Osteocyte (in vitro differentiated cells): ENCODE measurements around the gene SLC16A5. TPM values are rescaled to one million over a fixed set of nuclear protein-coding genes. Genes with fewer than 3 reads are reported as not detected.

Experiments
- DNase-seq: peaks from one replicate; pipeline ENCODE4 v3.0.0; 2021; ENCODE audit warnings: mixed read lengths; ENCODE audit not compliant: unreplicated experiment; ENCODE audit errors: extremely low spot score
- H3K27ac Mint-ChIP-seq: one replicate; pipeline ENCODE4 v1.8.0; 2021; ENCODE audit warnings: mild to moderate bottlenecking, mixed read lengths; ENCODE audit not compliant: unreplicated experiment
- H3K27me3 Mint-ChIP-seq: one replicate; pipeline ENCODE4 v1.8.0; 2021; ENCODE audit warnings: mixed read lengths; ENCODE audit not compliant: unreplicated experiment
- H3K36me3 Mint-ChIP-seq: one replicate; pipeline ENCODE4 v1.8.0; 2021; ENCODE audit warnings: mixed read lengths; ENCODE audit not compliant: unreplicated experiment
- H3K4me1 Mint-ChIP-seq: one replicate; pipeline ENCODE4 v1.8.0; 2021; ENCODE audit warnings: mixed read lengths; ENCODE audit not compliant: unreplicated experiment
- H3K4me3 Mint-ChIP-seq: one replicate; pipeline ENCODE4 v1.8.0; 2021; ENCODE audit warnings: mild to moderate bottlenecking, moderate library complexity, mixed read lengths; ENCODE audit not compliant: unreplicated experiment
- H3K9me3 Mint-ChIP-seq: one replicate; pipeline ENCODE4 v1.8.0; 2021; ENCODE audit warnings: mixed read lengths; ENCODE audit not compliant: unreplicated experiment
- CTCF ChIP-seq: fragments of 200-600 bp; sonication (generic); IDR thresholded peaks from 2 replicates; pipeline ENCODE4 v1.5.0; 2021; ENCODE audit warnings: antibody characterized with exemption, mild to moderate bottlenecking, moderate library complexity
- total RNA-seq: library from RNA; stranded (reverse); gene quantifications from 2 replicates; pipeline ENCODE4 v1.2.1, GENCODE V29; 2021

The SLC16A5 gene
- total RNA-seq, 1 donor from 2014 or later = 7.0 TPM

GRCh38 chr17:75109407-75110233 lies 21.9 kb downstream of the SLC16A5 start, which contains the start of gene ARMC7:
ARMC7 (plus strand) TSS chr17:75109969; CDS start chr17:75110289, 320 bp downstream.
- peak within 1 kb of the TSS; percentile 83 for H3K4me3 Mint-ChIP-seq
- no peaks in the 10 kb centered on the region for H3K27me3 Mint-ChIP-seq
- TF ChIP-seq CTCF = no peak
- H3K27ac Mint-ChIP-seq = peak within 1 kb of the TSS; percentile 59
- no peaks in the 10 kb centered on the region for H3K9me3 Mint-ChIP-seq
- peaks cover 40% of the 10 kb centered on the region for H3K4me1 Mint-ChIP-seq
- DNase-seq = peak; percentile 96
- peaks cover 2% of the 10 kb centered on the region for H3K36me3 Mint-ChIP-seq

DNA sequence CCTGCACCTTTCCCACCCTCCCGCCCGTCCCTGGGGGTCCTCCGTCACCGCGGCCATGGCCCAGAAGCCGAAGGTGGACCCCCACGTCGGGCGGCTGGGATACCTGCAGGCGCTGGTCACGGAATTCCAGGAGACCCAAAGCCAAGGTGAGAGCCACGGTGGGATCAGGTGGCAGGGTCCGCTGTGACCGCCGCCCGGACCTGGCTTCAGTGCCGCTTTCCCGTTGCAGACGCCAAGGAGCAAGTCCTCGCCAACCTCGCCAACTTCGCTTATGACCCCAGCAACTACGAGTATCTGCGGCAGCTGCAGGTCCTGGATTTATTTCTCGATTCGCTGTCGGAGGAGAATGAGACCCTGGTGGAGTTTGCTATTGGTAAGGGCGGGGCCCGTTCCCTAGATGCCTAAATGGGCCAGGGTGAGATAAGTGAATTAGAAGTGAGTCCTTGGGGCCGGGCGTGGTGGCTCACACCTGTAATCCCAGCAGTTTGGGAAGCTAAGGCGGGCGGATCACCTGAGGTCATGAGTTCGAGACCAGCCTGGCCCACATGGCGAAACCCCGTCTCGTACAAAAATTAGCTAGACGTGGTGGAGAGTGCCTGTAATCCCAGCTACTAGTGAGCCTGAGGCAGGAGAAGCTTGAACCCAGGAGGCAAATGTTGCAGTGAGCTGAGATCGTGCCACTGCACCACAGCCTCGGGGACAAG lies 22.6 kb downstream of the SLC16A5 start:
- DNase-seq = no peak
- no peaks in the 10 kb centered on the region for H3K27me3 Mint-ChIP-seq
- H3K9me3 Mint-ChIP-seq = no peaks in the 10 kb centered on the region
- H3K4me3 Mint-ChIP-seq = peak overlapping the region; percentile 83
- H3K4me1 Mint-ChIP-seq = peaks cover 43% of the 10 kb centered on the region
- H3K27ac Mint-ChIP-seq = peak overlapping the region; percentile 47
- no peak for TF ChIP-seq CTCF
- H3K36me3 Mint-ChIP-seq = peaks cover 2% of the 10 kb centered on the region

DNA sequence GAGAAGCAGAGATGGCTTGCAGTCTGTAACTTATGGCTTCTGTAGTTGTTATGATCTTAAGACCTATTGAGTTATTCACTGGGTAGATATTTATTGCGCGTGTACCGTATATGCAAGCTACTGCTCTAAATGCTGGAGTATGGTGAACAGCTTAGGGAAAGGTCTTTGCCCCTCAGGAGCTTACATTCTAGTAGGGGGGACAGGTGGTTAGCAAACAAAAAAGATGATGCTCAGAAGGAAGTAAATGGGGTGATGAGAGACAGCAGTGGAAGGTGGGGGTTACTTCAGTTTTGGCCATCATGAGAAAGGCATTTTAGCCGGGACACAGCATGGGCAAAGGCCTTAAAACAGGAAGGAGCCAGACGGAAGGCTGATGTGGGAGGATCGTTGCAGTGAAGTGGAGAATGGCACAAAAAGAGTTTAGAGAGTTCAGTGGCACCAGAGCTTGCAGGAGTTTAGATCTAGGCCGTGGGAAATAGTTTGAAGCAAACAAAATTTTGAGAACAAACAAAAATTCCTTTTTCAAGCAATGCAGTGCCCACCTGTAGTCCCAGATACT lies 24.1 kb downstream of the SLC16A5 start:
- Mint-ChIP-seq H3K9me3 (no peaks in the 10 kb centered on the region), H3K4me1 (peaks cover 38% of the 10 kb centered on the region), H3K4me3 (peak overlapping the region; percentile 51), H3K36me3 (no peaks in the 10 kb centered on the region), H3K27me3 (no peaks in the 10 kb centered on the region), H3K27ac (no peak overlapping the region)
- TF ChIP-seq CTCF = no peak
- no peak for DNase-seq

GRCh38 chr17:75113798-75114551 lies 26.2 kb downstream of the SLC16A5 start:
- H3K4me3 Mint-ChIP-seq = peak overlapping the region; percentile 59
- peaks cover 7% of the 10 kb centered on the region for H3K36me3 Mint-ChIP-seq
- peak; percentile 95 for DNase-seq
- H3K27me3 Mint-ChIP-seq = no peaks in the 10 kb centered on the region
- H3K27ac Mint-ChIP-seq = peak overlapping the region; percentile 54
- H3K9me3 Mint-ChIP-seq = no peaks in the 10 kb centered on the region
- H3K4me1 Mint-ChIP-seq = peaks cover 36% of the 10 kb centered on the region
- TF ChIP-seq CTCF = peak; percentile 97
